Activated CD8-positive, alpha-beta T cell treated with anti-CD3 and anti-CD28 coated beads, Interleukin-2, amount 10 ng/mL, durations not matched to agents 7 days and 5 days (primary cell): Measurements from ENCODE around the gene TMEM181. TPM values are rescaled to one million over a fixed set of nuclear protein-coding genes. Genes with fewer than 3 reads are reported as not detected.

Experiments
- ATAC-seq: fragments of 150-1000 bp; cut with Tn5 transposase; one replicate; pipeline ENCODE4 v1.10.0; 2021; ENCODE audit warnings: moderate library complexity
- CTCF ChIA-PET: fragments of 350-600 bp; sonication (Branson Sonifier 250); formaldehyde crosslinking; loops from one replicate; lab custom pipeline; 2021; ENCODE audit warnings: antibody characterized with exemption; lab: Charles Lee
- POLR2A ChIA-PET: fragments of 350-600 bp; sonication (Branson Sonifier 250); formaldehyde crosslinking; loops from one replicate; lab custom pipeline; 2021; ENCODE audit warnings: antibody characterized with exemption; lab: Charles Lee
- DNase-seq: peaks from one replicate; pipeline ENCODE4 v3.0.0-alpha.2; 2020
- H3K27ac Mint-ChIP-seq: one replicate; pipeline ENCODE4 v1.8.0; 2021; ENCODE audit warnings: mild to moderate bottlenecking, mixed read lengths
- H3K27me3 Mint-ChIP-seq: one replicate; pipeline ENCODE4 v1.8.0; 2021; ENCODE audit warnings: low read depth, mixed read lengths
- H3K36me3 Mint-ChIP-seq: one replicate; pipeline ENCODE4 v1.8.0; 2021; ENCODE audit warnings: low read depth, mixed read lengths
- H3K4me1 Mint-ChIP-seq: one replicate; pipeline ENCODE4 v1.8.0; 2021; ENCODE audit warnings: low read depth, mixed read lengths
- H3K4me3 Mint-ChIP-seq: one replicate; pipeline ENCODE4 v1.8.0; 2021; ENCODE audit warnings: mild to moderate bottlenecking, mixed read lengths
- H3K9me3 Mint-ChIP-seq: one replicate; pipeline ENCODE4 v1.8.0; 2022; ENCODE audit warnings: mixed read lengths; ENCODE audit not compliant: insufficient read depth
- total RNA-seq, 2 experiments: library from RNA; stranded (reverse); gene quantifications; one replicate each; pipeline ENCODE4 v1.2.3, GENCODE V29; 2021

Gene TMEM181
- total RNA-seq, 2 experiments from 2014 or later: 15.0 to 15.2 TPM

- Mint-ChIP-seq H3K4me1 (peaks cover 6% of the 10 kb centered on the region), H3K9me3 (no peaks in the 10 kb centered on the region), H3K27me3 (peaks cover 39% of the 10 kb centered on the region), H3K4me3 (no peak overlapping the region), H3K36me3 (no peaks in the 10 kb centered on the region), H3K27ac (no peak overlapping the region)
- DNase-seq: no peak
- ChIA-PET CTCF (interaction anchor here (0.9 to 2.2 kb wide), 3 partner anchors 13 to 20 kb away, joined by 3 to 5 read pairs (median 4); no protein-coding TSS in a partner anchor), POLR2A (no interaction called here)
- ATAC-seq: no peak
Observed at GRCh38 chr6:158538741-158539140, 21.1 kb upstream of the TMEM181 start.

DNA sequence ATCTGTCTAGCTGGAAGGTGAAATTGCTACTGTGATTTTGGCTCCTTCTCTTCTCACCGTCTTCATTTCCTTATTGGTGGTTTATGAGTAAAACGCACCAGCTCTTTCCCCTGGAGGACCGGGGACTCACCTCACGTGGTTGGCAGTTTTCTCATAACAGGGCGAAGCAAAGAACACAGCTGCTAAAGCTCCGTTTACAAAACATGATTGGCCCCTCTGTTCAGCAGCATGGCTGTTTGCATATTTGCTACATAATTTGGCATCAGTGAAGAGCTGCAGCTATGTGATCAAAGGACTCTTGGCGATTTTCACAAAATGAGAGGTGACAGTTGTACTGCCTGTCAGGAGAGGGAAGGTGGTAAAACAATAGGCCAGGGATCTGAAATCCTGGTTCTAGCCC, 20.5 kb upstream of the TMEM181 start:
- Mint-ChIP-seq H3K4me3 (no peak overlapping the region), H3K27ac (no peak overlapping the region), H3K27me3 (peaks cover 41% of the 10 kb centered on the region), H3K4me1 (peaks cover 6% of the 10 kb centered on the region), H3K36me3 (no peaks in the 10 kb centered on the region), H3K9me3 (no peaks in the 10 kb centered on the region)
- ChIA-PET POLR2A (interaction anchor here (0.8 kb wide), 1 partner anchor 105 kb away, joined by 3 read pairs; no protein-coding TSS in a partner anchor), CTCF (interaction anchor here (0.9 to 2.2 kb wide), 2 partner anchors 13 to 21 kb away, joined by 3 to 5 read pairs; no protein-coding TSS in a partner anchor)
- DNase-seq: no peak
- no peak for ATAC-seq

- no peak for ATAC-seq
- peaks cover 41% of the 10 kb centered on the region for H3K27me3 Mint-ChIP-seq
- DNase-seq: no peak
- H3K27ac Mint-ChIP-seq: no peak overlapping the region
- ChIA-PET POLR2A (interaction anchor here (0.8 kb wide), 1 partner anchor 104 kb away, joined by 3 read pairs; no protein-coding TSS in a partner anchor), CTCF (interaction anchor here (2.2 kb wide), 1 partner anchor 21 kb away, joined by 5 read pairs; no protein-coding TSS in a partner anchor)
- H3K4me1 Mint-ChIP-seq: peaks cover 6% of the 10 kb centered on the region
- no peak overlapping the region for H3K4me3 Mint-ChIP-seq
- H3K36me3 Mint-ChIP-seq: no peaks in the 10 kb centered on the region
- no peaks in the 10 kb centered on the region for H3K9me3 Mint-ChIP-seq
Observed at GRCh38 chr6:158539881-158540280, 20.0 kb upstream of the TMEM181 start.

- DNase-seq: no peak
- Mint-ChIP-seq H3K4me1 (no peaks in the 10 kb centered on the region), H3K27ac (no peak overlapping the region), H3K36me3 (no peaks in the 10 kb centered on the region), H3K9me3 (no peaks in the 10 kb centered on the region), H3K27me3 (peaks cover 23% of the 10 kb centered on the region), H3K4me3 (no peak overlapping the region)
- ATAC-seq: no peak
- CTCF ChIA-PET: interaction anchor here (1.0 to 1.6 kb wide), 2 partner anchors 9 to 62 kb away, joined by 3 to 4 read pairs; no protein-coding TSS in a partner anchor
- POLR2A ChIA-PET: no interaction called here
Observed at GRCh38 chr6:158543606-158544185, 16.2 kb upstream of the TMEM181 start.

DNA sequence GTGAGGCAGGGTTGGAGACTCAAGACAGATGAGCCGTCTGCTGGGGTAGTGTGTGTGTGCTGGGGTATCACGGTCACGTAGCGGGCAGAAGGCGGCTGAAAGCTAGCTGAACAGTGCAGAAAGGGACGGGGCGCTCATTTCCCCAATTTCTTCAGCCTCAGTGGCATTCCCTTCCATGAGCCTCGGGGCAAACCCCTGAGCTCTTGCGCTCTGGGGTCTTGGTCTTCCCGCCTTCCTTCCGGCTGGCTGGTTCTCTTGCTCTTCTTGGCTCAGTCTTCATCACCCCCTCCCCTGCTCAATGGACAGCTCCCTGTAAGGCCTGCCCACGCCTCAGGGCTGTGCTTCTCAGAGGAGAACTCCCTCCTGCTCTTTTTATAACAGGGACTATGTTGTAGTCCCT, 15.5 kb upstream of the TMEM181 start:
- H3K36me3 Mint-ChIP-seq: no peaks in the 10 kb centered on the region
- ATAC-seq: no peak
- no peak for DNase-seq
- CTCF ChIA-PET: interaction anchor here (1.0 to 1.6 kb wide), 2 partner anchors 10 to 61 kb away, joined by 3 to 4 read pairs; no protein-coding TSS in a partner anchor
- no peaks in the 10 kb centered on the region for H3K9me3 Mint-ChIP-seq
- no peak overlapping the region for H3K27ac Mint-ChIP-seq
- POLR2A ChIA-PET: interaction anchor here (0.6 kb wide), 1 partner anchor 1637 kb away, joined by 3 read pairs; no protein-coding TSS in a partner anchor
- H3K27me3 Mint-ChIP-seq: peaks cover 16% of the 10 kb centered on the region
- H3K4me1 Mint-ChIP-seq: no peaks in the 10 kb centered on the region
- no peak overlapping the region for H3K4me3 Mint-ChIP-seq

DNA sequence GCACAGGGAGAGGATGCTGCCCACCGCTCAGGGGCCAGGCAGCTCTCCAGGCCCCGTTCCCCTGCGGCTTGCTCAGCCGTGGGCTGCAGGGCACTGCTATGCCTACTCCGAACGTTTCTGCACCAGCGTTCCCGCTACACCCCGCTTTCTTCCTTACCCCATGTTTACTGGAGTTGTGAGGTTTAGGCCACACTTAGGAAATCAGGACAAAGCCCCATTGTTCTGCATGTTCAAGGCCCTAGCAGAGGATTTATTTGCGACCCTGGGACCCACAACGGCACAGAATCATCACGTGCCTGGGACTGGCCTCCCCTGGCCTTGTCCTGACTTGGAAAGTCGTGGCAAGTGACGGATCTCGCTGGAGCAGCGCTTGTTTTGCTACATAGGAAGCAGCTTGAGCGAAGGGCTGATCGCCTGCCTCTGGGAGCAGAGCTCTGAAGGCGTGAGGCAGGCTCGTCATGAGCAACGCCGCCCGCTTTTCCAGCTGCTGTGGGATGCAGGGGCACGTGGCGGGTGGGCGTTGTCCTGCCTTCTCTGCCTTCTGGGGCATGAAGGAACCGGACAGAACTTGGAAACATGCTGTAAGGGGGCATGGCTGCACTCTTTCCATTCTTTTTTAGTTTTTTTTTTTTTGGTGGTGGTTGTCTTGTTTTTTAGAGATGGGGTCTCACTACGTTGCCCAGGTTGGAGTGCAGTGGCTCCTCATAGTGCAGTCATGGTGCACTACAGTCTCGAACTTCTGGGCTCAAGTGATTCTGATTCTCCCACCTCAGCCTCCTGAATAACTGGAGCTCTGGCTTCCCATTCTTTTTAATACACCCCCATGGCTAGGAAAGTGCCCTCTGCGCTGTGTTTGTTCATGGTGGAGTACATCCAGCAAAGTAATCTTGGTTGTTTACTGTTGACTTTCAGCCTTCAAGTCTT, 14.6 kb upstream of the TMEM181 start:
- Mint-ChIP-seq H3K9me3 (no peaks in the 10 kb centered on the region), H3K4me1 (no peaks in the 10 kb centered on the region), H3K4me3 (no peak overlapping the region), H3K27ac (no peak overlapping the region), H3K36me3 (no peaks in the 10 kb centered on the region), H3K27me3 (peaks cover 9% of the 10 kb centered on the region)
- POLR2A ChIA-PET: interaction anchor here (0.6 to 0.7 kb wide), 2 partner anchors 14 to 1637 kb away, joined by 3 to 4 read pairs; partner anchors contain the start of gene TMEM181
- CTCF ChIA-PET: interaction anchor here (0.6 kb wide), 1 partner anchor 351 kb away, joined by 3 read pairs; no protein-coding TSS in a partner anchor
- DNase-seq: no peak
- no peak for ATAC-seq

DNA sequence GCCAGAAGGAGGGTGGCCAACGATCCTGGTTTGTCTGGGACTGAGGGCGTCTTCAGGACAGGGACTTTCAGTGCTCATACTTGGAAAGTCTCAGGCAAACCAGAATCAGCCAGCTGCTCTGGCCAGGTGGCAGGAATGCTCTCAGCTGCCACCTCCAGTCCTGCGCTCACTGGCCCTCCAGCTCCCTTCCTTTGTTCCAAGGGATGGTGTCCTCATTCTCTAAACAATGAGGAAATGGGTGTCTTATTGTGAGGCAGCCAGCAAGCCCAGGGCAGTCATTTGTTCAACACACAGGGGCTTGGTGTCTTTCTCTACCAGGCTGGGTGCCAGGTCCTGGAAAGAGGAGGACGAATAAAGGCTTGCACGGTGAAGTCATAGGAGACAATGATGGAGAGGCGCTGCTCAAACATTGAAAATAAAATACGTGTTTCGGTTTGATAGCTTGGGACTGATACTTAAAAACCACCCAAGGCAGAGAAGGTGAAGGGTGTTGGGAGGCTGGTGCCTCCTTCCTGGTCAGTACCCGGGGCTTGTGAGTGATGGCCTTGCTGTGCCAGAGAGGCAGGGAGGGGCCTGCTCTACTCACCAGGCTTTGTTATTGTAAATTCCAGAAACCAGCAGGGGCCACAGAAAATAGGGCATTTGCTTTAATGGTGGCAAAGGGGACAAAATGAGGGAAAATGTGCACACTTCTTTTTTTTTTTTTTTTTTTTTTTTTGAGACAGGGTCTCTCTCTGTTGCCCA, 11.3 kb upstream of the TMEM181 start:
- no peaks in the 10 kb centered on the region for H3K9me3 Mint-ChIP-seq
- CTCF ChIA-PET: interaction anchor here (0.9 kb wide), 1 partner anchor 463 kb away, joined by 3 read pairs; no protein-coding TSS in a partner anchor
- no peak overlapping the region for H3K4me3 Mint-ChIP-seq
- POLR2A ChIA-PET: no interaction called here
- no peak for DNase-seq
- H3K27ac Mint-ChIP-seq: no peak overlapping the region
- no peaks in the 10 kb centered on the region for H3K36me3 Mint-ChIP-seq
- H3K4me1 Mint-ChIP-seq: no peaks in the 10 kb centered on the region
- H3K27me3 Mint-ChIP-seq: peaks cover 9% of the 10 kb centered on the region
- ATAC-seq: no peak

DNA sequence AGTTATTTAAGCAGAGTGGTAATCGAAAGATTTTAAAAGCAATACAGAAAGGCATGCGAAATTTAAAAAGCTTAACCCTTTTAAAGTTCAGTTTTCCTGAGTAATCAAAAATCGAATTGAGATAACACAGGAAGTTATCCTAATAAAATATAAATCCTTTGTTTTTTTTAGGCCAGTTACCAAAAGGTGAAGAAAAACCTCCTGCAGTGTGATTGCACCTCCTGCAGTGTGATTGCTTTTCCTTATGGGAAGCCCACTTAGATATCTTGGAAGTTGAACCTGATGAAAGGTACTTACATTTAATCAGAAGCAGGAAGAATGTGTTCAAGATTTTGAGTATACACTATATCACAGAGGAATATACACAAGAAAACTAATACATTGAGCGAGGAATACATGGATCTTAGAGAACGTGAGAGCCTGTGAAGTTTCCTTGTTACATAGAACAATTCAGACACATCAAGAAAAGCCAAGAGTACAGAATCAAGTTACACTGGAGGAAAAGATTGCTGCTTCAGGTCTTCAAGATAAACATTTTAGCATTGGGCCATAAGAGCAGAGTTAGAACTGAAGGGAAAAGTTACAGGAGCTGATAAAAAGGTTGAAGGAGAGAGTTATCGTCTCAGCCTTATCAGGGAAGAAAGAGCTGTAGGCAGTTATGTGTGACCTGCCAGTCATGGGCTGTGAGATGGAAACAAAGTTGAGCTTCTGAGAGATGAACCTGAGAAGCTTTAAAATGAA, 7.7 kb upstream of the TMEM181 start:
- H3K4me1 Mint-ChIP-seq: peaks cover 6% of the 10 kb centered on the region

GRCh38 chr6:158552796-158553138, 7.1 kb upstream of the TMEM181 start:
- no peak for ATAC-seq
- Mint-ChIP-seq H3K9me3 (no peaks in the 10 kb centered on the region), H3K4me3 (no peak overlapping the region), H3K4me1 (peaks cover 6% of the 10 kb centered on the region), H3K27ac (no peak overlapping the region), H3K27me3 (peaks cover 14% of the 10 kb centered on the region), H3K36me3 (no peaks in the 10 kb centered on the region)
- ChIA-PET CTCF (interaction anchor here (1.1 to 1.7 kb wide), 3 partner anchors 15 to 339 kb away, joined by 3 to 4 read pairs (median 4); no protein-coding TSS in a partner anchor), POLR2A (no interaction called here)
- no peak for DNase-seq

More for the DNA sequence above, 7.7 kb upstream of the TMEM181 start:
- no peak overlapping the region for H3K4me3 Mint-ChIP-seq
- ChIA-PET CTCF (interaction anchor here (1.0 to 1.7 kb wide), 5 partner anchors 7 to 338 kb away, joined by 3 to 4 read pairs (median 3); no protein-coding TSS in a partner anchor), POLR2A (no interaction called here)
- H3K27me3 Mint-ChIP-seq: peaks cover 13% of the 10 kb centered on the region
- DNase-seq (no peak), ATAC-seq (no peak)
- H3K9me3 Mint-ChIP-seq: no peaks in the 10 kb centered on the region
- no peak overlapping the region for H3K27ac Mint-ChIP-seq
- H3K36me3 Mint-ChIP-seq: no peaks in the 10 kb centered on the region

- ATAC-seq: no peak
- H3K9me3 Mint-ChIP-seq: no peaks in the 10 kb centered on the region
- DNase-seq: no peak
- no peaks in the 10 kb centered on the region for H3K36me3 Mint-ChIP-seq
- no peak overlapping the region for H3K4me3 Mint-ChIP-seq
- peaks cover 14% of the 10 kb centered on the region for H3K4me1 Mint-ChIP-seq
- H3K27me3 Mint-ChIP-seq: peaks cover 16% of the 10 kb centered on the region
- CTCF ChIA-PET: interaction anchor here (1.0 to 3.8 kb wide), 3 partner anchors 16 to 341 kb away, joined by 4 to 11 read pairs (median 6); no protein-coding TSS in a partner anchor
- POLR2A ChIA-PET: no interaction called here
- H3K27ac Mint-ChIP-seq: no peak overlapping the region
Observed at GRCh38 chr6:158554611-158555361, 5.1 kb upstream of the TMEM181 start.
